NCI-H1105 (cell line): Measurements from ENCODE around the gene RPL3.

ENCODE experiments used
- DNase-seq: peaks from one replicate; lab custom pipeline; 2025; lab: John Stamatoyannopoulos, UW

The RPL3 gene

GRCh38 chr22:39282645-39283321 is 36.6 kb downstream of the RPL3 start:
- no peak for DNase-seq

- no peak for DNase-seq
These were observed 38.3 kb downstream of the RPL3 start for GRCh38 chr22:39281126-39281525.

- DNase-seq: no peak
These were observed 39.2 kb downstream of the RPL3 start for GRCh38 chr22:39280250-39280649.

GRCh38 chr22:39279170-39279850 is 40.1 kb downstream of the RPL3 start:
- DNase-seq: no peak

- DNase-seq: no peak
These were observed 41.4 kb downstream of the RPL3 start for GRCh38 chr22:39278040-39278439.

- no peak for DNase-seq
These were observed 42.2 kb downstream of the RPL3 start for GRCh38 chr22:39277142-39277607.

GRCh38 chr22:39276440-39277141 is 42.8 kb downstream of the RPL3 start:
- DNase-seq: no peak

GRCh38 chr22:39275814-39276439 is 43.5 kb downstream of the RPL3 start:
- DNase-seq: no peak

GRCh38 chr22:39273950-39274887 is 45.2 kb downstream of the RPL3 start:
- DNase-seq: no peak

GRCh38 chr22:39270792-39271191 is 48.6 kb downstream of the RPL3 start:
- DNase-seq: no peak

- DNase-seq: no peak
These were observed 49.1 kb downstream of the RPL3 start for GRCh38 chr22:39270280-39270679.

- DNase-seq: no peak
These were observed 50.2 kb downstream of the RPL3 start for GRCh38 chr22:39269095-39269790.

- DNase-seq: no peak
These were observed 50.8 kb downstream of the RPL3 start for GRCh38 chr22:39268645-39269044.

GRCh38 chr22:39267974-39268373 is 51.4 kb downstream of the RPL3 start:
- no peak for DNase-seq

GRCh38 chr22:39266398-39267030 is 52.9 kb downstream of the RPL3 start:
- DNase-seq: no peak

- DNase-seq: no peak
These were observed 54.1 kb downstream of the RPL3 start for GRCh38 chr22:39265143-39265886.

- no peak for DNase-seq
These were observed 54.9 kb downstream of the RPL3 start for GRCh38 chr22:39264349-39265038.

GRCh38 chr22:39263626-39264348 is 55.6 kb downstream of the RPL3 start:
- DNase-seq: no peak
